PC-3 (cell line): Measurements from ENCODE around the gene CIB2. TPM values are rescaled to one million over a fixed set of nuclear protein-coding genes. Genes with fewer than 3 reads are reported as not detected.
A peak's percentile ranks its signal among the peaks of the same experiment; 100 is the strongest.

Source experiments
- ATAC-seq: fragments of 200-7000 bp; cut with Tn5 transposase; 2 replicates; pipeline ENCODE4 v1.9.1; 2020; ENCODE audit warnings: mild to moderate bottlenecking, moderate library complexity
- BruUV-seq: library from RNA; stranded (reverse); fragments of 400-500 nt; replicated peaks from 2 replicates; lab custom pipeline; 2021; lab: Mats Ljungman, UMichigan
- CTCF ChIA-PET: fragments of 300-600 bp; sonication (Branson Sonifier 250); formaldehyde crosslinking; loops from one replicate; lab custom pipeline; 2022; ENCODE audit warnings: antibody characterized with exemption; lab: Charles Lee
- POLR2A ChIA-PET: fragments of 300-600 bp; sonication (Branson Sonifier 250); formaldehyde crosslinking; loops from one replicate; lab custom pipeline; 2022; ENCODE audit warnings: antibody characterized with exemption; ENCODE audit not compliant: unreplicated experiment; lab: Charles Lee
- DNase-seq: peaks from one replicate; pipeline ENCODE4 v3.0.0-alpha.2; 2015
- H2AFZ ChIP-seq: fragments of 300-600 bp; sonication (generic); 2 replicates; pipeline ENCODE4 v1.6.0; 2016; ENCODE audit warnings: antibody characterized with exemption, low read length
- H3F3A ChIP-seq: fragments of 300-600 bp; sonication (generic); one replicate; pipeline ENCODE4 v1.6.0; 2017; ENCODE audit warnings: antibody characterized with exemption, low read length, control low read depth, mild to moderate bottlenecking; ENCODE audit not compliant: unreplicated experiment
- H3K27ac ChIP-seq: fragments of 300-600 bp; sonication (generic); 2 replicates; pipeline ENCODE4 v1.5.1; 2016; ENCODE audit warnings: mild to moderate bottlenecking, low read length
- H3K27me3 ChIP-seq: fragments of 300-600 bp; sonication (generic); 2 replicates; pipeline ENCODE4 v1.6.1; 2016; ENCODE audit warnings: low read length, mixed read lengths
- H3K36me3 ChIP-seq: fragments of 300-600 bp; sonication (generic); 2 replicates; pipeline ENCODE4 v1.6.1; 2016; ENCODE audit warnings: low read depth, mixed run types, low read length, mixed read lengths
- H3K4me1 ChIP-seq: fragments of 300-600 bp; sonication (generic); 2 replicates; pipeline ENCODE4 v1.5.1; 2016; ENCODE audit warnings: low read length; ENCODE audit not compliant: insufficient read depth
- H3K4me2 ChIP-seq: fragments of 300-600 bp; sonication (generic); 2 replicates; pipeline ENCODE4 v1.6.0; 2016; ENCODE audit warnings: low read length
- H3K4me3 ChIP-seq: fragments of 300-600 bp; sonication (generic); 2 replicates; pipeline ENCODE4 v1.5.1; 2016; ENCODE audit warnings: mild to moderate bottlenecking, low read length, mixed read lengths
- H3K79me2 ChIP-seq: fragments of 300-600 bp; sonication (generic); 2 replicates; pipeline ENCODE4 v1.6.1; 2017; ENCODE audit warnings: low read length, mixed read lengths
- H3K9ac ChIP-seq: fragments of 300-600 bp; sonication (generic); 2 replicates; pipeline ENCODE4 v1.6.0; 2016; ENCODE audit warnings: mild to moderate bottlenecking, low read length
- H3K9me2 ChIP-seq: fragments of 300-600 bp; sonication (generic); replicated peaks from 2 replicates; pipeline ENCODE4 v1.6.1; 2016; ENCODE audit warnings: mixed run types, low read length, mixed read lengths
- H3K9me3 ChIP-seq: fragments of 300-600 bp; sonication (generic); 2 replicates; pipeline ENCODE4 v1.6.1; 2016; ENCODE audit warnings: low read length, mixed read lengths
- H4K20me1 ChIP-seq: fragments of 300-600 bp; sonication (generic); 2 replicates; pipeline ENCODE4 v1.6.1; 2016; ENCODE audit warnings: low read length, mixed read lengths
- EZH2 ChIP-seq: fragments of 300-600 bp; sonication (generic); IDR thresholded peaks from one replicate; pipeline ENCODE4 v1.6.1; 2017; ENCODE audit warnings: antibody characterized with exemption, mild to moderate bottlenecking, low read length; ENCODE audit not compliant: unreplicated experiment
- EZH2phosphoT487 ChIP-seq: fragments of 300-600 bp; sonication (generic); IDR thresholded peaks from 2 replicates; pipeline ENCODE4 v1.6.1; 2018; ENCODE audit warnings: mild to moderate bottlenecking, antibody characterized with exemption, low read length, borderline replicate concordance
- intact Hi-C: fragments of 100-400 bp; cut with micrococcal nuclease; formaldehyde crosslinking; loops from 2 replicates; pipeline ENCODE4 v1.9.0; 2023
- total RNA-seq: library from RNA; depleted of rRNA; stranded (reverse); fragments of >200 nt; gene quantifications from 2 replicates; pipeline ENCODE4 v1.2.3, GENCODE V29; 2014
- TF ChIP-seq, protein P1 (sequence below): fragments of 300-600 bp; sonication (generic); conservative IDR thresholded peaks from 2 replicates; pipeline ENCODE4 v1.5.1; 2017; ENCODE audit warnings: antibody characterized with exemption, low read depth, mild to moderate bottlenecking, low read length

The CIB2 gene
- total RNA-seq, 1 experiment from 2014 or later, result 10.4 TPM

DNA sequence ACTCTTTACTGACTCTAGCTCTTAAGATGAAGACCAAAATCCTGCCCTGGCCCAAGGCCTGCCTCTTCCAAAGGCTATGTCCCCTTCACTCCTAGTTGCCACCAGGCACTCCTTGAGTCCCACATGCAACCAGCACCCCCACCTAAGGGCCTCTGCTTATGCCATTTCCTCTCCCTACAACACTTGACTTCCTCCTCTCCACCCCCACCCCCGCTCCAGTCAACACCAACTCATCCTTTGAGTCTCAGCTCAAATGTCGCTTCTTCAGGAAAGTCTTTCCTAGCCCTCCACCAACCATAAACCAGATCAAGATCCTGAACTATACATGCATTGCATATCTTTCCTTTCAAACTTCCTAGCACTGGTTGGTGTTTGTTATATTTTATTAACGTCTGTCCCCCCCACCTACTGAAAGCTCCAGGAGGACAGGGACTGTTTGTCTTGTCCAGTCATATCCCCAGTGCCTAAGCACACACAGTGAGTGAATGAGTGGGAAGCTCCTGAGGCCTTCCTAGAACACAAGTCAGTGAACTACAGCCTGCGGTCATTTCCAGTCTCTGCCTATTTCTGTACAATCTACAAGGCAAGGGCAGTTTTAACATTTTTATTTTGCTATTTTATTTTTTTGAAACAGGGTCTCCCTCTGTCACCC, 61.1 kb downstream of the CIB2 start:
- TF ChIP-seq, protein P1, sequence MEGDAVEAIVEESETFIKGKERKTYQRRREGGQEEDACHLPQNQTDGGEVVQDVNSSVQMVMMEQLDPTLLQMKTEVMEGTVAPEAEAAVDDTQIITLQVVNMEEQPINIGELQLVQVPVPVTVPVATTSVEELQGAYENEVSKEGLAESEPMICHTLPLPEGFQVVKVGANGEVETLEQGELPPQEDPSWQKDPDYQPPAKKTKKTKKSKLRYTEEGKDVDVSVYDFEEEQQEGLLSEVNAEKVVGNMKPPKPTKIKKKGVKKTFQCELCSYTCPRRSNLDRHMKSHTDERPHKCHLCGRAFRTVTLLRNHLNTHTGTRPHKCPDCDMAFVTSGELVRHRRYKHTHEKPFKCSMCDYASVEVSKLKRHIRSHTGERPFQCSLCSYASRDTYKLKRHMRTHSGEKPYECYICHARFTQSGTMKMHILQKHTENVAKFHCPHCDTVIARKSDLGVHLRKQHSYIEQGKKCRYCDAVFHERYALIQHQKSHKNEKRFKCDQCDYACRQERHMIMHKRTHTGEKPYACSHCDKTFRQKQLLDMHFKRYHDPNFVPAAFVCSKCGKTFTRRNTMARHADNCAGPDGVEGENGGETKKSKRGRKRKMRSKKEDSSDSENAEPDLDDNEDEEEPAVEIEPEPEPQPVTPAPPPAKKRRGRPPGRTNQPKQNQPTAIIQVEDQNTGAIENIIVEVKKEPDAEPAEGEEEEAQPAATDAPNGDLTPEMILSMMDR, result no peak
- TF ChIP-seq EZH2phosphoT487 (no peak), EZH2 (no peak)
- peak overlapping the region; percentile 47 for H3K4me2 ChIP-seq
- no peaks in the 10 kb centered on the region for H3K27me3 ChIP-seq
- H3K4me3 ChIP-seq, result no peak overlapping the region
- H3K4me1 ChIP-seq, result peaks cover 37% of the 10 kb centered on the region
- intact Hi-C loops, result loop anchor here (10.0 kb wide), 1 partner anchor 65 kb away; no protein-coding TSS in a partner anchor
- H4K20me1 ChIP-seq, result no peaks in the 10 kb centered on the region
- BruUV-seq, result no TSS peak
- no peaks in the 10 kb centered on the region for H3K9me3 ChIP-seq
- H3K9ac ChIP-seq, result no peak overlapping the region
- POLR2A ChIA-PET, result no interaction called here
- ATAC-seq, result peak; percentile 55; the same call in 1 of the 2 replicates
- H3F3A ChIP-seq, result no peaks in the 10 kb centered on the region
- CTCF ChIA-PET, result no interaction called here
- H3K79me2 ChIP-seq, result peaks cover 96% of the 10 kb centered on the region
- H2AFZ ChIP-seq, result no peak overlapping the region
- H3K9me2 ChIP-seq, result no peaks in the 10 kb centered on the region
- peak; percentile 45 for DNase-seq
- peak overlapping the region; percentile 38 for H3K27ac ChIP-seq
- H3K36me3 ChIP-seq, result no peaks in the 10 kb centered on the region

DNA sequence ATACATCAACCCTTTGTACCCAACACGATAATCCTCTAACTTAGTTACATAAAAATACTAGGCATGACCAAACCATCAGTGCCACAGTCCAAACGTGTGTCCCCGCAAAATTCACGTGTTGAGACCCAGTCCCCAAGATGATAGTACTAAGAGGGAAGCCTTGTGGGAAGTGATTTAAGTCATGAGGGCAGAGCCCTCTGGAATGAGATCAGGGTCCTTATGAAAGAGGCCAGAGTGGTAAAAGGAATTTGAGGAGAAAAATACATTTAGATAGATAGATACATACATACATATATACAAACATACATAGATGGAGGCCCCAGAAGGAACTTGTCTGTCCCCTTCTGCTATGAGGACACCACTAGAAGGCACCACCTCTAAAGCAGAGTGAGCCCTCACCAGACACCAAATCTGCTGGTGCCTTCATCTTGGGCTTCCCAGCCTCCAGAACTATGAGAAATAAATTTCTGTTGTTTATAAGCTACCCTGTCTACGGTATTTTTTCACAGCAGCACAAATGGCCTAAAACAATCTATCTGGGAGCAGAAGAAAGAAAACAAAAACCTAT, 61.7 kb downstream of the CIB2 start:
- H2AFZ ChIP-seq, result no peak overlapping the region
- H3F3A ChIP-seq, result no peaks in the 10 kb centered on the region
- intact Hi-C loops, result loop anchor here (10.0 kb wide), 1 partner anchor 65 kb away; no protein-coding TSS in a partner anchor
- H3K9me3 ChIP-seq, result no peaks in the 10 kb centered on the region
- no peaks in the 10 kb centered on the region for H3K27me3 ChIP-seq
- peaks cover 36% of the 10 kb centered on the region for H3K4me1 ChIP-seq
- TF ChIP-seq, protein P1, result no peak
- TF ChIP-seq EZH2, result no peak
- no peaks in the 10 kb centered on the region for H3K9me2 ChIP-seq
- peak overlapping the region; percentile 38; the same call in 1 of the 2 replicates for H3K27ac ChIP-seq
- ATAC-seq, result no peak
- H3K9ac ChIP-seq, result no peak overlapping the region
- no peak overlapping the region for H3K4me3 ChIP-seq
- CTCF ChIA-PET, result no interaction called here
- H3K4me2 ChIP-seq, result peak overlapping the region; percentile 47; the same call in 1 of the 2 replicates
- BruUV-seq, result no TSS peak
- DNase-seq, result no peak
- H3K79me2 ChIP-seq, result peaks cover 95% of the 10 kb centered on the region
- POLR2A ChIA-PET, result no interaction called here
- no peaks in the 10 kb centered on the region for H4K20me1 ChIP-seq
- no peaks in the 10 kb centered on the region for H3K36me3 ChIP-seq

DNA sequence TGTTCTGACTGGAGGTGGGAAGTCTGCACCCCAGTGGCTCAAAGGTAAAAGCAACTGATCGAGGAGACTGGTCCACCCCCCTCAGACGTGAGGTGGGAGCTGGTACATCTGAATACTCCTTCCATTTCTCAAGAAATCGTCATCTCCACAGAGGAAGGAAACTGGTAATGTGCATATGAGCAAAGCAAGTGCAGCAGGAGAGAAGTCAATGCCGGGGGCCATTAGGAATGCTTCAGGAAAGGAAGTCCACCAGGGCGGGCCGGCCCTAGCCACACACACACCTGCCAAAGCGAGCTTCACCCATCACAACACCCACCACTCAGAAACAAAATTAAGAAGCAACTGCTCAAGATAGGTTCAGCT, 62.2 kb downstream of the CIB2 start:
- H3K9ac ChIP-seq, result no peak overlapping the region
- H3K27ac ChIP-seq, result no peak overlapping the region
- ChIA-PET POLR2A (no interaction called here), CTCF (no interaction called here)
- no peaks in the 10 kb centered on the region for H4K20me1 ChIP-seq
- TF ChIP-seq, protein P1, result no peak
- no peak for TF ChIP-seq EZH2phosphoT487
- TF ChIP-seq EZH2, result no peak
- no peaks in the 10 kb centered on the region for H3F3A ChIP-seq
- intact Hi-C loops, result no loop called here
- no peaks in the 10 kb centered on the region for H3K27me3 ChIP-seq
- H3K4me3 ChIP-seq, result no peak overlapping the region
- H2AFZ ChIP-seq, result no peak overlapping the region
- H3K4me1 ChIP-seq, result peaks cover 36% of the 10 kb centered on the region
- ATAC-seq (no peak), DNase-seq (no peak)
- no peaks in the 10 kb centered on the region for H3K36me3 ChIP-seq
- no peaks in the 10 kb centered on the region for H3K9me2 ChIP-seq
- no peak overlapping the region for H3K4me2 ChIP-seq
- no TSS peak for BruUV-seq
- H3K9me3 ChIP-seq, result no peaks in the 10 kb centered on the region
- H3K79me2 ChIP-seq, result peaks cover 95% of the 10 kb centered on the region
